HepG2 (cell line): ENCODE results near the gene AQP10. TPM values are rescaled to one million over a fixed set of nuclear protein-coding genes. Genes with fewer than 3 reads are reported as not detected.

Experiments
- ATF7-NPFF ChIP-seq: sonication (generic); formaldehyde crosslinking; IDR thresholded peaks from 2 replicates; pipeline ENCODE4 v1.8.1; 2023; ENCODE audit warnings: mild to moderate bottlenecking, low read depth, missing genetic modification reagents, moderate library complexity
- ATRX ChIP-seq: sonication (generic); formaldehyde crosslinking; IDR thresholded peaks from 2 replicates; pipeline ENCODE4 v1.4.0; 2020; ENCODE audit warnings: missing genetic modification reagents, borderline replicate concordance
- DNMT3B ChIP-seq: conservative IDR thresholded peaks from 2 replicates; pipeline ENCODE4 v1.6.1; 2016; ENCODE audit warnings: missing biosample characterization, control low read depth
- ELF1 ChIP-seq: sonication (generic); formaldehyde crosslinking; IDR thresholded peaks from 2 replicates; pipeline ENCODE4 v1.4.0; 2020; ENCODE audit warnings: missing genetic modification reagents
- GATAD2A ChIP-seq: IDR thresholded peaks from 2 replicates; pipeline ENCODE4 v1.6.1; 2016
- GPN1 ChIP-seq: sonication (generic); formaldehyde crosslinking; IDR thresholded peaks from 2 replicates; pipeline ENCODE4 v1.5.1; 2020; ENCODE audit warnings: missing genetic modification reagents, borderline replicate concordance
- MBNL3 ChIP-seq: fragments of 250-450 bp; sonication (Bioruptor Pico); conservative IDR thresholded peaks from 2 replicates; pipeline ENCODE4 v1.8.0; 2022; ENCODE audit warnings: mild to moderate bottlenecking, inconsistent platforms
- MTF1 ChIP-seq: sonication (generic); formaldehyde crosslinking; IDR thresholded peaks from 2 replicates; pipeline ENCODE4 v1.5.0; 2020; ENCODE audit warnings: missing genetic modification reagents
- NFIC ChIP-seq: IDR thresholded peaks from 2 replicates; pipeline ENCODE4 v1.6.1; 2012; ENCODE audit warnings: mild to moderate bottlenecking, low read length, inconsistent platforms
- NFYC ChIP-seq: IDR thresholded peaks from 2 replicates; pipeline ENCODE4 v1.6.1; 2016; ENCODE audit warnings: missing genetic modification reagents, missing compliant biosample characterization
- RFX1 ChIP-seq: fragments of 450-650 bp; IDR thresholded peaks from 2 replicates; pipeline ENCODE4 v1.6.1; 2017
- SAFB2 ChIP-seq: sonication (generic); formaldehyde crosslinking; IDR thresholded peaks from 2 replicates; pipeline ENCODE4 v1.5.1; 2020; ENCODE audit warnings: missing genetic modification reagents, low read depth, mild to moderate bottlenecking, borderline replicate concordance
- SALL1 ChIP-seq: sonication (generic); formaldehyde crosslinking; IDR thresholded peaks from 2 replicates; pipeline ENCODE4 v1.8.0; 2022; ENCODE audit warnings: mild to moderate bottlenecking, missing genetic modification reagents
- SP5 ChIP-seq: IDR thresholded peaks from 2 replicates; pipeline ENCODE4 v1.6.1; 2016; ENCODE audit warnings: low read depth, borderline replicate concordance
- YEATS2 ChIP-seq: sonication (generic); formaldehyde crosslinking; IDR thresholded peaks from 2 replicates; pipeline ENCODE4 v1.4.0; 2020; ENCODE audit warnings: missing genetic modification reagents, borderline replicate concordance
- ZNF10 ChIP-seq: sonication (generic); formaldehyde crosslinking; IDR thresholded peaks from 2 replicates; pipeline ENCODE4 v1.4.0; 2020; ENCODE audit warnings: mild to moderate bottlenecking, low read depth, missing genetic modification reagents, borderline replicate concordance
- ZNF121 ChIP-seq: sonication (generic); formaldehyde crosslinking; IDR thresholded peaks from 2 replicates; pipeline ENCODE4 v1.5.0; 2020; ENCODE audit warnings: mild to moderate bottlenecking, missing genetic modification reagents
- ZNF510 ChIP-seq: sonication (generic); formaldehyde crosslinking; IDR thresholded peaks from 2 replicates; pipeline ENCODE4 v1.4.0; 2020; ENCODE audit warnings: low read depth, mild to moderate bottlenecking, missing genetic modification reagents
- ZNF564 ChIP-seq: sonication (generic); formaldehyde crosslinking; IDR thresholded peaks from 2 replicates; pipeline ENCODE4 v1.8.1; 2023; ENCODE audit warnings: mild to moderate bottlenecking, missing genetic modification reagents
- polyA plus RNA-seq, 8 experiments: library from polyadenylated mRNA; depleted of rRNA in 3 of 8; stranded (reverse) in 7 of 8; unstranded in 1 of 8; fragments of >200 nt; fragmentation: Illumina TruSeq in 4 of 8; extraction: Trizol in 4 of 8; gene quantifications; 2 replicates each; pipeline versions ENCODE4 v1.2.1 to v1.2.3, GENCODE V29; 2011 to 2016; ENCODE audit warnings: low read depth in 4 of 8, missing spikeins in 1 of 8, mixed read lengths in 1 of 8; ENCODE audit not compliant: insufficient read depth in 1 of 8
- total RNA-seq, 5 experiments: library from RNA; depleted of rRNA; stranded (reverse); fragments of >200 nt; fragmentation: Illumina TruSeq; extraction: Trizol; gene quantifications; 2 replicates each; pipeline ENCODE4 v1.2.3, GENCODE V29; 2016; ENCODE audit warnings: low read depth in 1 of 5
- TF ChIP-seq, protein P1 (sequence below): sonication (generic); formaldehyde crosslinking; IDR thresholded peaks from 2 replicates; pipeline ENCODE4 v1.4.0; 2020; ENCODE audit warnings: missing genetic modification reagents
- TF ChIP-seq, protein P2 (sequence below): IDR thresholded peaks from 2 replicates; pipeline ENCODE4 v1.6.1; 2016; ENCODE audit warnings: missing compliant biosample characterization, missing genetic modification reagents, borderline replicate concordance
- TF ChIP-seq, protein P3 (sequence below): sonication (generic); formaldehyde crosslinking; IDR thresholded peaks from 2 replicates; pipeline ENCODE4 v1.4.0; 2020; ENCODE audit warnings: low read depth, mild to moderate bottlenecking, missing genetic modification reagents
- TF ChIP-seq, protein P4 (sequence below): sonication (generic); formaldehyde crosslinking; IDR thresholded peaks from 2 replicates; pipeline ENCODE4 v1.9.0; 2021; ENCODE audit warnings: missing genetic modification reagents, borderline replicate concordance
- TF ChIP-seq, protein P5 (sequence below): sonication (generic); formaldehyde crosslinking; IDR thresholded peaks from 2 replicates; pipeline ENCODE4 v1.5.0; 2020; ENCODE audit warnings: missing genetic modification reagents, mild to moderate bottlenecking, borderline replicate concordance

Gene AQP10
- total and polyA plus RNA-seq, 2 of the 13 experiments (the other 11 are each of a cell fraction or from before 2014, with no cell fraction given): 0.30 TPM; not detected in 1

DNA sequence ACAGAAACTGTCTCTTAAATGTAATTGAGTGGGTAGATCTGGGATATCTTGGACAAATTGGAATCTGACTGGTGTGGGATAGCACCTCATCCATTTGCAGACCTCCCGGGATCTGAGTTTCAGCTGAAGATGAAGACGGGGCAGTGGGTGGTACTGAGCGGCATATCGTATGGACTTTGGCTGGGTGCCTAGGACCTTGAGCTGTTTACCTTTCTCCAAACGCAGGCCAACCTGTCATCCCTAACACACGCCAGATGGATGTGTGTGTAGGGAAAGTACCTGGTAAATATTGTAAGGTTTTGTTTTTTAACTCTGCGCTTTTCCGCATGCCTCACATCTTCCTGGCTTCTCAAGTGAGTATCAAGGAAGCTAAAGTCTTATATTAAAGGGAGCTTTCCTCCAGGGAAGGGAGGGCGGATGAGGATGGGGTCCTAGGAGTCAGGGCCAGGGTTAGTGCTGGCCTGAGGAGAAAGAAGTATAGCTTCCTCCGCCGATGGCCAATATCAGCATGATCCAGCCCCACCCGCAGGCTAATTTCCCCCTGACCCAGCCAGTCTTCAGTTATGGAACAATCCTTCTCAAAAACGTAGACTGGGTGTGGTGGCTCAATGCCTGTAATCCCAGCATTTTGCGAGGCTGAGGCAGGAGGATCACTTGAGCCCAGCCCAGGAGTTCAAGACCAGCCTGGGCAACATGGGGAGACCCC is 30.6 kb downstream of the AQP10 start (continued):
- TF ChIP-seq SAFB2 (CRISPR knock-in tag) (no peak), ELF1 (no peak), GATAD2A (peak; percentile 74), ZNF10 (no peak), DNMT3B (CRISPR knock-in tag) (no peak), ZNF121 (CRISPR knock-in tag) (no peak), RFX1 (no peak), NFIC (0 out of 2 replicates have a peak, but pooled peaks have one; percentile 53), SALL1 (peak; percentile 57), GPN1 (CRISPR knock-in tag) (no peak), SP5 (CRISPR knock-in tag) (peak; percentile 79), ZNF510 (CRISPR knock-in tag) (no peak), ATF7-NPFF (CRISPR knock-in tag) (no peak), ATRX (CRISPR knock-in tag) (no peak), NFYC (CRISPR knock-in tag) (no peak), MTF1 (no peak), YEATS2 (no peak), MBNL3 (CRISPR knock-in tag) (no peak), ZNF564 (CRISPR knock-in tag) (no peak)
- TF ChIP-seq, protein P1, sequence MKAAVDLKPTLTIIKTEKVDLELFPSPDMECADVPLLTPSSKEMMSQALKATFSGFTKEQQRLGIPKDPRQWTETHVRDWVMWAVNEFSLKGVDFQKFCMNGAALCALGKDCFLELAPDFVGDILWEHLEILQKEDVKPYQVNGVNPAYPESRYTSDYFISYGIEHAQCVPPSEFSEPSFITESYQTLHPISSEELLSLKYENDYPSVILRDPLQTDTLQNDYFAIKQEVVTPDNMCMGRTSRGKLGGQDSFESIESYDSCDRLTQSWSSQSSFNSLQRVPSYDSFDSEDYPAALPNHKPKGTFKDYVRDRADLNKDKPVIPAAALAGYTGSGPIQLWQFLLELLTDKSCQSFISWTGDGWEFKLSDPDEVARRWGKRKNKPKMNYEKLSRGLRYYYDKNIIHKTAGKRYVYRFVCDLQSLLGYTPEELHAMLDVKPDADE (CRISPR knock-in tag): no peak
- TF ChIP-seq, protein P2, sequence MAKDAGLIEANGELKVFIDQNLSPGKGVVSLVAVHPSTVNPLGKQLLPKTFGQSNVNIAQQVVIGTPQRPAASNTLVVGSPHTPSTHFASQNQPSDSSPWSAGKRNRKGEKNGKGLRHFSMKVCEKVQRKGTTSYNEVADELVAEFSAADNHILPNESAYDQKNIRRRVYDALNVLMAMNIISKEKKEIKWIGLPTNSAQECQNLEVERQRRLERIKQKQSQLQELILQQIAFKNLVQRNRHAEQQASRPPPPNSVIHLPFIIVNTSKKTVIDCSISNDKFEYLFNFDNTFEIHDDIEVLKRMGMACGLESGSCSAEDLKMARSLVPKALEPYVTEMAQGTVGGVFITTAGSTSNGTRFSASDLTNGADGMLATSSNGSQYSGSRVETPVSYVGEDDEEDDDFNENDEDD (CRISPR knock-in tag): no peak
- TF ChIP-seq, protein P3, sequence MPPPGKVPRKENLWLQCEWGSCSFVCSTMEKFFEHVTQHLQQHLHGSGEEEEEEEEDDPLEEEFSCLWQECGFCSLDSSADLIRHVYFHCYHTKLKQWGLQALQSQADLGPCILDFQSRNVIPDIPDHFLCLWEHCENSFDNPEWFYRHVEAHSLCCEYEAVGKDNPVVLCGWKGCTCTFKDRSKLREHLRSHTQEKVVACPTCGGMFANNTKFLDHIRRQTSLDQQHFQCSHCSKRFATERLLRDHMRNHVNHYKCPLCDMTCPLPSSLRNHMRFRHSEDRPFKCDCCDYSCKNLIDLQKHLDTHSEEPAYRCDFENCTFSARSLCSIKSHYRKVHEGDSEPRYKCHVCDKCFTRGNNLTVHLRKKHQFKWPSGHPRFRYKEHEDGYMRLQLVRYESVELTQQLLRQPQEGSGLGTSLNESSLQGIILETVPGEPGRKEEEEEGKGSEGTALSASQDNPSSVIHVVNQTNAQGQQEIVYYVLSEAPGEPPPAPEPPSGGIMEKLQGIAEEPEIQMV (CRISPR knock-in tag): no peak
- TF ChIP-seq, protein P4, sequence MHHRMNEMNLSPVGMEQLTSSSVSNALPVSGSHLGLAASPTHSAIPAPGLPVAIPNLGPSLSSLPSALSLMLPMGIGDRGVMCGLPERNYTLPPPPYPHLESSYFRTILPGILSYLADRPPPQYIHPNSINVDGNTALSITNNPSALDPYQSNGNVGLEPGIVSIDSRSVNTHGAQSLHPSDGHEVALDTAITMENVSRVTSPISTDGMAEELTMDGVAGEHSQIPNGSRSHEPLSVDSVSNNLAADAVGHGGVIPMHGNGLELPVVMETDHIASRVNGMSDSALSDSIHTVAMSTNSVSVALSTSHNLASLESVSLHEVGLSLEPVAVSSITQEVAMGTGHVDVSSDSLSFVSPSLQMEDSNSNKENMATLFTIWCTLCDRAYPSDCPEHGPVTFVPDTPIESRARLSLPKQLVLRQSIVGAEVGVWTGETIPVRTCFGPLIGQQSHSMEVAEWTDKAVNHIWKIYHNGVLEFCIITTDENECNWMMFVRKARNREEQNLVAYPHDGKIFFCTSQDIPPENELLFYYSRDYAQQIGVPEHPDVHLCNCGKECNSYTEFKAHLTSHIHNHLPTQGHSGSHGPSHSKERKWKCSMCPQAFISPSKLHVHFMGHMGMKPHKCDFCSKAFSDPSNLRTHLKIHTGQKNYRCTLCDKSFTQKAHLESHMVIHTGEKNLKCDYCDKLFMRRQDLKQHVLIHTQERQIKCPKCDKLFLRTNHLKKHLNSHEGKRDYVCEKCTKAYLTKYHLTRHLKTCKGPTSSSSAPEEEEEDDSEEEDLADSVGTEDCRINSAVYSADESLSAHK (CRISPR knock-in tag): no peak
- TF ChIP-seq, protein P5, sequence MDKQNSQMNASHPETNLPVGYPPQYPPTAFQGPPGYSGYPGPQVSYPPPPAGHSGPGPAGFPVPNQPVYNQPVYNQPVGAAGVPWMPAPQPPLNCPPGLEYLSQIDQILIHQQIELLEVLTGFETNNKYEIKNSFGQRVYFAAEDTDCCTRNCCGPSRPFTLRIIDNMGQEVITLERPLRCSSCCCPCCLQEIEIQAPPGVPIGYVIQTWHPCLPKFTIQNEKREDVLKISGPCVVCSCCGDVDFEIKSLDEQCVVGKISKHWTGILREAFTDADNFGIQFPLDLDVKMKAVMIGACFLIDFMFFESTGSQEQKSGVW (CRISPR knock-in tag): no peak
